Measurements from ENCODE around the gene COMMD4. TPM values are rescaled to one million over a fixed set of nuclear protein-coding genes. Genes with fewer than 3 reads are reported as not detected.

COMMD4 gene
- total RNA-seq, 4 donors from 2014 or later = 30.0 to 65.2 (median 50.4) TPM

GRCh38 chr15:75349851-75350588 is 14.2 kb downstream of the COMMD4 start:
- WGBS, 2 donors (ENCODE audit: low coverage in 1 of 2) = 69 to 75% methylated on average over 7 of the region's 9 CpGs
- Histone ChIP-seq H3K4me3 (no peak overlapping the region), H3K36me3 (peaks cover 0 to 12% of the 10 kb centered on the region in 2 donors), H3K4me1 (peaks cover 0 to 34% (median 14%) of the 10 kb centered on the region in 3 donors), H3K27ac (no peak overlapping the region), H3K27me3 (no peaks in the 10 kb centered on the region), H3K9me3 (no peaks in the 10 kb centered on the region)
- TF ChIP-seq CTCF (IDR thresholded peaks at IDR 0.05) (no peak), POLR2A (IDR thresholded peaks at IDR 0.05) (no peak), POLR2AphosphoS5 (IDR thresholded peaks at IDR 0.05) (no peak), EP300 (IDR thresholded peaks at IDR 0.05) (no peak)
- no peak for ATAC-seq

GRCh38 chr15:75350601-75351361 is 14.9 kb downstream of the COMMD4 start:
- Histone ChIP-seq H3K27me3 (no peaks in the 10 kb centered on the region), H3K27ac (no peak overlapping the region), H3K4me3 (no peak overlapping the region), H3K36me3 (peaks cover 0 to 20% of the 10 kb centered on the region in 2 donors), H3K9me3 (no peaks in the 10 kb centered on the region), H3K4me1 (peaks cover 0 to 31% (median 14%) of the 10 kb centered on the region in 3 donors)
- TF ChIP-seq POLR2A (IDR thresholded peaks at IDR 0.05) = no peak
- no peak for TF ChIP-seq CTCF (IDR thresholded peaks at IDR 0.05)
- no peak for TF ChIP-seq POLR2AphosphoS5 (IDR thresholded peaks at IDR 0.05)
- TF ChIP-seq EP300 (IDR thresholded peaks at IDR 0.05) = no peak
- 50 to 100% methylated on average over 1 to 5 of the region's 7 CpGs for WGBS, 2 donors (ENCODE audit: low coverage in 1 of 2)
- no peak for ATAC-seq

- Histone ChIP-seq H3K4me3 (no peak overlapping the region), H3K27ac (no peak overlapping the region), H3K36me3 (peaks cover 0 to 36% of the 10 kb centered on the region in 2 donors), H3K27me3 (no peaks in the 10 kb centered on the region), H3K9me3 (no peaks in the 10 kb centered on the region), H3K4me1 (peaks cover 0 to 18% (median 7%) of the 10 kb centered on the region in 3 donors)
- TF ChIP-seq POLR2A (IDR thresholded peaks at IDR 0.05) (no peak), POLR2AphosphoS5 (IDR thresholded peaks at IDR 0.05) (no peak), EP300 (IDR thresholded peaks at IDR 0.05) (no peak), CTCF (IDR thresholded peaks at IDR 0.05) (no peak)
- ATAC-seq = no peak
- WGBS, 2 donors (ENCODE audit: low coverage in 1 of 2) = 70 to 93% methylated on average over 3 to 4 of the region's 16 CpGs
Observed at GRCh38 chr15:75352186-75353080, 16.6 kb downstream of the COMMD4 start.

GRCh38 chr15:75353604-75354003 is 17.7 kb downstream of the COMMD4 start:
- WGBS, 2 donors (ENCODE audit: low coverage in 1 of 2) = 67% methylated on average over 1 of the region's 7 CpGs; no CpG with 5 or more reads in 1 of the 2 donors
- TF ChIP-seq EP300 (IDR thresholded peaks at IDR 0.05) (no peak), POLR2A (IDR thresholded peaks at IDR 0.05) (no peak), CTCF (IDR thresholded peaks at IDR 0.05) (no peak), POLR2AphosphoS5 (IDR thresholded peaks at IDR 0.05) (no peak)
- peaks cover 0 to 48% of the 10 kb centered on the region in 2 donors for H3K36me3 ChIP-seq

More at GRCh38 chr15:75353604-75354003, 17.7 kb downstream of the COMMD4 start:
- no peaks in the 10 kb centered on the region for H3K27me3 ChIP-seq
- no peak for ATAC-seq
- no peak overlapping the region for H3K4me3 ChIP-seq
- no peaks in the 10 kb centered on the region for H3K9me3 ChIP-seq
- H3K4me1 ChIP-seq = peaks cover 0 to 11% (median 6%) of the 10 kb centered on the region in 3 donors
- no peak overlapping the region for H3K27ac ChIP-seq
